IPS-18a (cell line): ENCODE results near the gene ZNF792.
"Not testable (repeated sequence)": the region's sequence is repeated elsewhere in the genome, so short reads cannot be mapped to it uniquely, and the experiment has no call there.

Experiments
- H3K27ac ChIP-seq: one replicate; pipeline ENCODE4 v1.5.1; 2013; ENCODE audit warnings: low read length
- H3K27me3 ChIP-seq: one replicate; pipeline ENCODE4 v1.6.1; 2013; ENCODE audit warnings: mild to moderate bottlenecking, low read length; ENCODE audit not compliant: control insufficient read depth, insufficient read depth
- H3K36me3 ChIP-seq: one replicate; pipeline ENCODE4 v1.6.1; 2013; ENCODE audit warnings: low read depth, low read length; ENCODE audit not compliant: control insufficient read depth
- H3K4me1 ChIP-seq: one replicate; pipeline ENCODE4 v1.6.1; 2013; ENCODE audit warnings: low read depth, low read length; ENCODE audit not compliant: control insufficient read depth
- H3K4me3 ChIP-seq: one replicate; pipeline ENCODE4 v1.5.1; 2013; ENCODE audit warnings: low read length
- H3K9ac ChIP-seq: one replicate; pipeline ENCODE4 v1.6.1; 2013; ENCODE audit warnings: mild to moderate bottlenecking, low read length, moderate library complexity
- H3K9me3 ChIP-seq: one replicate; pipeline ENCODE4 v1.6.1; 2013; ENCODE audit warnings: low read depth, low read length; ENCODE audit not compliant: control insufficient read depth

ZNF792 gene

DNA sequence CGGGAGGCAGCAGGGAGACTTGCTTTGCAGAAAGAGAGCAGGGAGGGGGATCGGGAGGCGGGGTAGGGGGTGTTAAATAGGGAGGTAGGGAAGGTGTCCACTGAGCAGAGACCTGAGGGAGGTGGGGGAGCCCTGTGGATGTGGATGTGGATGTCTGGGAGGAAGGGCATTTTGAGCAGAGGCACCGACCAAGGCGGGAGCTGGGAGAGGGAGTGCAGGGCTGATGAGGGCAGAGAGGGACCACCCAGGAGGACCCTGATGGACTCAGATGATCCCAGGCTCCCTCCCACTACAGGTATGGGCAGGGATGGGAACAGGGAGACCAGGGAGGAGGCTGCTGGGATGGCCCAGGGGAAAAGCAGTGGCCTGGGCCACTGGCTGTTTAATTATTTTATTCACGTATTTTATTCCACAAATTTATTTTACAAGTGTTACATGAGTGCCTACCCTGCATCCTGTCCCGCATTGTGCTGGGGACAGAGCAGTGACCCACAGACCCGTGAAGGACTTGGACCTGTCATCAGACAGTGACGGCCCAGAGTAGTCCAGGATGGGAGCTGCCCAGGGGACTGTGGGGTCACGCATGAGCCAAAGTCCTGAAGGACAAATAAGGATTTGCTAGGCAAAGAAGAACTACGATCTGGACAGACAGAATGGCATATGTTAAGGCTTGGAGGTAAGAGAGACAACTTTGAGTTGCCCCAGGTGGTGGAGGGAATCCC is 41.4 kb upstream of the ZNF792 start:
- Histone ChIP-seq H3K4me3 (no peak overlapping the region), H3K4me1 (peaks cover 10% of the 10 kb centered on the region), H3K36me3 (peaks cover 46% of the 10 kb centered on the region)

GRCh38 chr19:35004517-35005255 is 40.7 kb upstream of the ZNF792 start:
- peaks cover 10% of the 10 kb centered on the region for H3K4me1 ChIP-seq
- no peak overlapping the region for H3K4me3 ChIP-seq
- no peak overlapping the region for H3K9ac ChIP-seq
- H3K27ac ChIP-seq, result peak overlapping the region; percentile 22
- no peaks in the 10 kb centered on the region for H3K27me3 ChIP-seq
- H3K36me3 ChIP-seq, result peaks cover 40% of the 10 kb centered on the region
- H3K9me3 ChIP-seq, result no peaks in the 10 kb centered on the region

More for the DNA sequence above, 41.4 kb upstream of the ZNF792 start:
- Histone ChIP-seq H3K27ac (no peak overlapping the region), H3K9me3 (no peaks in the 10 kb centered on the region), H3K9ac (no peak overlapping the region), H3K27me3 (no peaks in the 10 kb centered on the region)

DNA sequence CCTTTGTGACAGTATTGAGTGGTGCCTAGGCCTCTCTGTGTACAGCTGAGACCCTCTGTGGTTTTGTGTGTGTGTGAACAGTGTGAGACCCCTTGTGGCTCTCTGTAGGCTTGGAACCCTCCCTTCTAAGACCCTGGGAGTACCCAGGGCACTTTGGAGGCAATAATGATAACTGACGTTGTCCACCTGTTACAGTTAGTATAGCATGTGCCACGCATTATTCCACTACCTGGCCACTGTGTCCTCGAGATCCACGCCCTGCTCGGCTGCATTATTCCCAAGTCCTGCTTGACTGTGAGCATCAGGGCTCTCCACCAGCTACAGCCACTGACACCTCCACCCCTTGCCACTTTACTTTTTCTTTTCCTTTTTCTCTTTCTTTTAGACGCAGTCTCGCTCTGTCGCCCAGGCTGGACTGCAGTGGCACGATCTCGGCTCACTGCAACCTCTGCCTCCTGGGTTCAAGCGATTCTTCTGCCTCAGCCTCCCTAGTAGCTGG is 38.1 kb upstream of the ZNF792 start:
- H3K4me1 ChIP-seq, result peaks cover 15% of the 10 kb centered on the region
- no peak overlapping the region for H3K9ac ChIP-seq
- no peaks in the 10 kb centered on the region for H3K27me3 ChIP-seq
- peak overlapping the region; percentile 85 for H3K4me3 ChIP-seq
- no peaks in the 10 kb centered on the region for H3K9me3 ChIP-seq
- no peak overlapping the region for H3K27ac ChIP-seq
- H3K36me3 ChIP-seq, result peaks cover 30% of the 10 kb centered on the region

- H3K27ac ChIP-seq, result peak overlapping the region; percentile 19
- peak overlapping the region; percentile 86 for H3K9ac ChIP-seq
- H3K9me3 ChIP-seq, result no peaks in the 10 kb centered on the region
- H3K36me3 ChIP-seq, result peaks cover 18% of the 10 kb centered on the region
- H3K4me1 ChIP-seq, result peaks cover 15% of the 10 kb centered on the region
- H3K4me3 ChIP-seq, result peak overlapping the region; percentile 85
- H3K27me3 ChIP-seq, result no peaks in the 10 kb centered on the region
These were observed 36.8 kb upstream of the ZNF792 start for GRCh38 chr19:35000647-35001501.

GRCh38 chr19:35000338-35000646 is 36.3 kb upstream of the ZNF792 start:
- peak overlapping the region; percentile 86 for H3K9ac ChIP-seq

DNA sequence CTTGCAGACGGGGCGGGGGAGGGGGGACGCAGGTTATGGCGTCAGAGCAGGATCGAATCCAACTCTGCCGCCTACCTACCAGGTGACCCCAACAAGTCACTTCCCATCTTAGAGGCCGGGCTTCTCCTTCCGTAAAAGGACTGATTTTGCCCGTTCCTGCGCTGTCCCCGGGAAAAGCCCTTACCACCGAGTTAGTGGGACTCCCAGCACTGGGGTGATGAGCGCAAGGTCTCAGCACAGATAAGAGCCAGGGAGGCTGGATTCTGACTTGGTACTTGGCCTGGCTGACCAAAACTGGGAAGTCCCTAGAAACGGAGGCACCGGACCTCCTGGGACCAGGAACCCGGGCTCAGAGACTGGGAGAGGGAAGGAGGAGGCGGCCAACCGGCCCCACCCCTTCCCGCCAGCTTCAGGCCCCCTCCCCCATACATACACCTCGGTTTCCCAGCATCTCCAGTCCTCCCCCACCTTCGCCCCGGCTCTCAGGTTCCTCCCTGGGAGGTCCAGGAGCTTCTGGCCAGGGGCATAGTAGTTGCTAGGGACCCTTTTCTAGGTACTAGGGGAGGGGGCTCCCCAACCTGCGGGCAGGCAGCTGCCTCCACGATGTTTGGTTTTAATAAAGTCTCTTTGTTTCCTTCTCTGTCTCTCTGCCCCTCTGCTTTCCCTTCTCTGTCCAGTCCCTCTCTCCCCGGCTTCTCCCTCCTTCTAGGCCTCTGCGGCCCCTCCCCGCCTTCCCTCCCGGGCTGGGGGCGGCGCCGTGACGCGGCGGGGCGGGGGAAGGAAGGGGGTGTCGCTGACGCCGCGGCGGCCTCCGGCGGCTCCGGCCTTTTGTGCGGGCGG is 35.7 kb upstream of the ZNF792 start, which contains the start of gene GRAMD1A:
TSS of gene GRAMD1A (plus strand) at position 826 of the 840 bp plus-strand sequence. CDS start 156 bp downstream, outside the sequence.
- H3K9ac ChIP-seq, result peak within 1 kb of the TSS; percentile 86
- H3K4me1 ChIP-seq, result peaks cover 15% of the 10 kb centered on the region
- H3K9me3 ChIP-seq, result no peaks in the 10 kb centered on the region
- H3K27ac ChIP-seq, result peak within 1 kb of the TSS; percentile 75
- no peaks in the 10 kb centered on the region for H3K27me3 ChIP-seq
- H3K4me3 ChIP-seq, result peak within 1 kb of the TSS; percentile 85
- H3K36me3 ChIP-seq, result peaks cover 12% of the 10 kb centered on the region

More at GRCh38 chr19:35000338-35000646, 36.3 kb upstream of the ZNF792 start:
- H3K4me3 ChIP-seq, result peak overlapping the region; percentile 85
- H3K27ac ChIP-seq, result no peak overlapping the region
- H3K36me3 ChIP-seq, result peaks cover 12% of the 10 kb centered on the region
- peaks cover 15% of the 10 kb centered on the region for H3K4me1 ChIP-seq
- no peaks in the 10 kb centered on the region for H3K27me3 ChIP-seq
- H3K9me3 ChIP-seq, result no peaks in the 10 kb centered on the region

GRCh38 chr19:34998777-34999497 is 34.9 kb upstream of the ZNF792 start:
- Histone ChIP-seq H3K9ac (peak overlapping the region; percentile 78), H3K4me3 (peak overlapping the region; percentile 69), H3K36me3 (peaks cover 7% of the 10 kb centered on the region), H3K27ac (peak overlapping the region; percentile 75), H3K4me1 (peaks cover 15% of the 10 kb centered on the region), H3K27me3 (no peaks in the 10 kb centered on the region), H3K9me3 (no peaks in the 10 kb centered on the region)

GRCh38 chr19:34998224-34998623 is 34.2 kb upstream of the ZNF792 start:
- peak overlapping the region; percentile 78 for H3K9ac ChIP-seq
- H3K9me3 ChIP-seq, H3K4me3 ChIP-seq, H3K27ac ChIP-seq, H3K27me3 ChIP-seq, H3K36me3 ChIP-seq: not testable (repeated sequence)
- peaks cover 12% of the 10 kb centered on the region for H3K4me1 ChIP-seq

DNA sequence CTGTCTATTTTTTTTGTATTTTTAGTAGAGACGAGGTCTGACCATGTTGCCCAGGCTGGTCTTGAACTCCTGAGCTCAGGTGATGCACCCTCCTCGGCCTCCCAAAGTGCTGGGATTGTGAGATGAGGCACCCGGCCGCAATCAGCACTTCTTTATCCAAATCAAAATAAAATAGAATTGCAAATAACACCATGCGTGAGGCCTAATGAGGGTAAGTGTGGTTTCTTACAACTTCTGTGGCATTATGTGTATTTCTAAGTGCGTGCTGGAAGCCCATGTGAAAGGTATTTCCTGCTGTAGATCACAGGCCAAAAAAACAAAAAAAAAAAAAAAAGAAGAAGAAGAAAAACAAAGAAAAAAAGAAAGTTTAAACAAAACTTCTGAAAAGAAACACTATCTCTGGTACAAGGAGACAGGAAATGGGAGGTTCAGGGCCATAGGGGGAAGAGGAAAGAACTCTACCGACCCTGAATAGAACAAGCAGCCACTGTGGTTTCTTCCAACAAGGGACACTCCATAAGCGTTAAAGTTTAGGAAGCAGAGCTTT is 33.1 kb upstream of the ZNF792 start:
- no peaks in the 10 kb centered on the region for H3K36me3 ChIP-seq
- H3K27ac ChIP-seq, result no peak overlapping the region
- H3K4me3 ChIP-seq, result no peak overlapping the region
- no peaks in the 10 kb centered on the region for H3K9me3 ChIP-seq
- H3K4me1 ChIP-seq, result peaks cover 5% of the 10 kb centered on the region
- no peaks in the 10 kb centered on the region for H3K27me3 ChIP-seq
- no peak overlapping the region for H3K9ac ChIP-seq

GRCh38 chr19:34995551-34995950 is 31.5 kb upstream of the ZNF792 start:
- Histone ChIP-seq H3K27me3 (no peaks in the 10 kb centered on the region), H3K9me3 (no peaks in the 10 kb centered on the region), H3K36me3 (no peaks in the 10 kb centered on the region), H3K27ac (no peak overlapping the region), H3K4me1 (peaks cover 5% of the 10 kb centered on the region), H3K9ac (no peak overlapping the region), H3K4me3 (no peak overlapping the region)
